Natural killer cell (primary cell): ENCODE data around the gene UTS2R. TPM values are rescaled to one million over a fixed set of nuclear protein-coding genes. Genes with fewer than 3 reads are reported as not detected.

Experiments
- ATAC-seq, 3 donors: fragments of 150-1000 bp in 2 of 3; fragments of 200-7000 bp in 1 of 3; cut with Tn5 transposase; 1 replicate in 1 of 3; 2 replicates in 2 of 3; pipeline ENCODE4 v1.10.0; 2021; ENCODE audit warnings: mild to moderate bottlenecking in 2 of 3, moderate library complexity in 2 of 3
- DNase-seq, 2 donors: peaks; one replicate each; pipeline versions ENCODE4 v3.0.0 to v3.0.0-alpha.2; 2013 to 2021; ENCODE audit warnings: mixed read lengths in 1 of 2
- H3K27ac ChIP-seq: one replicate; pipeline ENCODE4 v1.5.1; 2013; ENCODE audit warnings: mild to moderate bottlenecking, low read length
- H3K27me3 ChIP-seq: one replicate; pipeline ENCODE4 v1.6.1; 2013; ENCODE audit warnings: low read length; ENCODE audit not compliant: control insufficient read depth, insufficient read depth
- H3K36me3 ChIP-seq: one replicate; pipeline ENCODE4 v1.6.1; 2013; ENCODE audit warnings: low read length; ENCODE audit not compliant: control insufficient read depth, insufficient read depth
- H3K4me1 ChIP-seq: one replicate; pipeline ENCODE4 v1.6.1; 2013; ENCODE audit warnings: low read length; ENCODE audit not compliant: control insufficient read depth, insufficient read depth
- H3K4me3 ChIP-seq: one replicate; pipeline ENCODE4 v1.5.1; 2013; ENCODE audit warnings: low read length
- H3K9me3 ChIP-seq: one replicate; pipeline ENCODE4 v1.6.1; 2013; ENCODE audit warnings: low read length; ENCODE audit not compliant: control insufficient read depth, insufficient read depth
- H3K27ac Mint-ChIP-seq, 2 donors: one replicate each; pipeline ENCODE4 v1.8.0; 2022; ENCODE audit warnings: mild to moderate bottlenecking in 2 of 2, mixed read lengths in 2 of 2, moderate library complexity in 1 of 2
- H3K27me3 Mint-ChIP-seq, 2 donors: one replicate each; pipeline ENCODE4 v1.8.0; 2022; ENCODE audit warnings: low read depth in 2 of 2, mixed read lengths in 2 of 2
- H3K36me3 Mint-ChIP-seq: one replicate; pipeline ENCODE4 v1.8.0; 2022; ENCODE audit warnings: mixed read lengths
- H3K4me1 Mint-ChIP-seq, 2 donors: one replicate each; pipeline ENCODE4 v1.8.0; 2022; ENCODE audit warnings: mixed read lengths in 2 of 2
- H3K4me3 Mint-ChIP-seq: one replicate; pipeline ENCODE4 v1.8.0; 2022; ENCODE audit warnings: mild to moderate bottlenecking, moderate library complexity, mixed read lengths
- H3K9me3 Mint-ChIP-seq, 2 donors: one replicate each; pipeline ENCODE4 v1.8.0; 2022; ENCODE audit warnings: mixed read lengths in 2 of 2
- CTCF ChIP-seq: fragments of 200-600 bp; IDR thresholded peaks from one replicate; pipeline ENCODE4 v1.8.0; 2022; ENCODE audit warnings: antibody characterized with exemption
- WGBS: methylation state at CpG from one replicate; pipeline ENCODE4 v1.1.7; 2013; ENCODE audit warnings: missing lambda C conversion rate; ENCODE audit not compliant: insufficient coverage; 5-methylcytosine and 5-hydroxymethylcytosine counted together
- intact Hi-C: fragments of 100-400 bp; cut with micrococcal nuclease; formaldehyde crosslinking; loops from one replicate; pipeline ENCODE4 v1.14.2; 2022
- total RNA-seq, 4 donors: library from RNA; stranded (reverse); fragments of 120-200 nt in 1 of 4; gene quantifications; one replicate each; pipeline versions ENCODE4 v1.2.3 to v1.2.4, GENCODE V29; 2013 to 2022

UTS2R gene
- total RNA-seq, 3 donors from 2014 or later (not counting 1 experiment from before 2014, with no cell fraction given), result 0.28 TPM; not detected in 2

- H3K27me3 ChIP-seq, result peaks cover 15% of the 10 kb centered on the region
- H3K27ac ChIP-seq, result no peak overlapping the region
- no peaks in the 10 kb centered on the region for H3K9me3 ChIP-seq
- ATAC-seq (no peak), DNase-seq (no peak)
- no peak overlapping the region for H3K4me3 ChIP-seq
- Mint-ChIP-seq H3K27me3 (peaks cover 5 to 13% of the 10 kb centered on the region in 2 donors), H3K27ac (no peak overlapping the region), H3K9me3 (no peaks in the 10 kb centered on the region), H3K4me3 (no peak overlapping the region), H3K36me3 (no peaks in the 10 kb centered on the region), H3K4me1 (peaks cover 5 to 16% of the 10 kb centered on the region in 2 donors)
- WGBS, result 67% methylated on average over 26 of the region's 26 CpGs
- no peaks in the 10 kb centered on the region for H3K36me3 ChIP-seq
- H3K4me1 ChIP-seq, result peaks cover 5% of the 10 kb centered on the region
- intact Hi-C loops, result no loop called here
- TF ChIP-seq CTCF, result no peak
Observed at GRCh38 chr17:82384730-82385481, 13.3 kb downstream of the UTS2R start.

GRCh38 chr17:82385559-82386254, 14.1 kb downstream of the UTS2R start:
- Histone ChIP-seq H3K27me3 (peaks cover 15% of the 10 kb centered on the region), H3K36me3 (no peaks in the 10 kb centered on the region), H3K4me3 (no peak overlapping the region), H3K4me1 (peaks cover 5% of the 10 kb centered on the region), H3K27ac (no peak overlapping the region), H3K9me3 (no peaks in the 10 kb centered on the region)
- Mint-ChIP-seq H3K4me3 (no peak overlapping the region), H3K9me3 (no peaks in the 10 kb centered on the region), H3K4me1 (peaks cover 0 to 13% of the 10 kb centered on the region in 2 donors), H3K27ac (no peak overlapping the region), H3K36me3 (no peaks in the 10 kb centered on the region), H3K27me3 (peaks cover 0 to 9% of the 10 kb centered on the region in 2 donors)
- no peak for ATAC-seq
- no peak for DNase-seq
- no peak for TF ChIP-seq CTCF
- WGBS, result 59% methylated on average over 21 of the region's 26 CpGs
- intact Hi-C loops, result no loop called here

DNA sequence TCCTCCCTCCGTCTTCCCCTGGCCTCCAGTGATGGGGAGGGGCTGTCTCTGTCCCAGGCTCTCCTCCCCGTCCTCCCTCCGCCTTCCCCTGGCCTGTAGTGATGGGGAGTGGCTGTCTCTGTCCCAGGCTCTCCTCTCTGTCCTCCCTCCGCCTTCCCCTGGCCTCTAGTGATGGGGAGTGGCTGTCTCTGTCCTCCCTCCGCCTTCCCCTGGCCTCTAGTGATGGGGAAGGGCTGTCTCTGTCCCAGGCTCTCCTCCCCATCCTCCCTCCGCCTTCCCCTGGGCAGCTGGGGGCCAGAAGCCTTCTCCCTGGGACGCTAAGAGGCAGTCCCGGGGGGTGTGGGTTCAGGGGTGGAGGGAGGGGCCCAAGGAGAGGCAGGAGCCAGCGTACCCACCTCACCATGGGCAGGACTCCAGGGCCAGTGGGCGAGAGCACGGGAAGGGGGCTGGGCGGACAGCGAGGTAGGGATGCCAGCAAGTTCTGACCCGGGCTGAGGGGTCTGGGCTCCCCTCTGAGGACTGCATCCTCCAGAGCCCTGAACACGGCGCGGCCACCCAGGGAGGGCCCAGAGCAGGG, 14.8 kb downstream of the UTS2R start:
- no peak overlapping the region for H3K27ac ChIP-seq
- intact Hi-C loops, result no loop called here
- peaks cover 0 to 9% of the 10 kb centered on the region in 2 donors for H3K4me1 Mint-ChIP-seq
- H3K4me3 ChIP-seq, result no peak overlapping the region
- no peaks in the 10 kb centered on the region for H3K36me3 Mint-ChIP-seq
- H3K27me3 Mint-ChIP-seq, result peaks cover 0 to 6% of the 10 kb centered on the region in 2 donors
- no peaks in the 10 kb centered on the region for H3K9me3 ChIP-seq
- no peak overlapping the region for H3K4me3 Mint-ChIP-seq
- no peak for DNase-seq
- ATAC-seq, result no peak
- H3K27me3 ChIP-seq, result peaks cover 15% of the 10 kb centered on the region
- no peak for TF ChIP-seq CTCF
- no peak overlapping the region for H3K27ac Mint-ChIP-seq
- 72% methylated on average over 11 of the region's 17 CpGs for WGBS
- no peaks in the 10 kb centered on the region for H3K9me3 Mint-ChIP-seq
- no peaks in the 10 kb centered on the region for H3K36me3 ChIP-seq
- peaks cover 5% of the 10 kb centered on the region for H3K4me1 ChIP-seq
